ENCODE results near the gene CCL5. TPM values are rescaled to one million over a fixed set of nuclear protein-coding genes. Genes with fewer than 3 reads are reported as not detected.

The CCL5 gene
- total RNA-seq, 1 experiment from 2014 or later: not detected

GRCh38 chr17:35865412-35866340 lies 14.5 kb downstream of the CCL5 start:
- Histone ChIP-seq H3K4me2 (ENCODE audit: insufficient read depth, insufficient read length, low read length) (no peak overlapping the region), H4K8ac (replicated peaks; ENCODE audit: insufficient read length, low read depth, low read length) (no peak overlapping the region), H3K23me2 (ENCODE audit: insufficient read length, low read depth, low read length, poor library complexity, severe bottlenecking) (no peaks in the 10 kb centered on the region), H3K18ac (ENCODE audit: insufficient read length, low read depth, low read length) (no peak overlapping the region), H3K4ac (ENCODE audit: low read depth, low read length) (no peak overlapping the region), H4K20me1 (ENCODE audit: control insufficient read depth, insufficient read depth, insufficient read length) (no peaks in the 10 kb centered on the region), H3T11ph (ENCODE audit: low read length) (no peak overlapping the region), H2BK5ac (ENCODE audit: insufficient read length, low read length) (no peak overlapping the region), H2AK5ac (ENCODE audit: insufficient read length, low read length) (no peak overlapping the region), H3K79me2 (ENCODE audit: insufficient read depth, low read length) (no peaks in the 10 kb centered on the region), H3K14ac (ENCODE audit: insufficient read depth, low read length) (no peak overlapping the region), H4K91ac (ENCODE audit: insufficient read length, low read depth, low read length) (no peak overlapping the region), H2BK20ac (ENCODE audit: low read depth, low read length, poor library complexity, severe bottlenecking) (no peak overlapping the region), H3K56ac (ENCODE audit: insufficient read length, low read depth, low read length) (no peak overlapping the region), H3K4me1 (ENCODE audit: insufficient read depth, low read length) (no peaks in the 10 kb centered on the region), H3K23ac (ENCODE audit: insufficient read length, low read depth, low read length) (no peak overlapping the region), H2BK120ac (ENCODE audit: low read depth, low read length, poor library complexity, severe bottlenecking) (no peak overlapping the region), H3K9ac (ENCODE audit: extremely low read depth, insufficient read length, low read length) (no peak overlapping the region), H3K27me3 (ENCODE audit: insufficient read depth, low read length) (no peaks in the 10 kb centered on the region), H2BK15ac (ENCODE audit: low read depth, low read length) (no peak overlapping the region), H3K79me1 (ENCODE audit: insufficient read depth, low read depth, low read length, poor library complexity, severe bottlenecking) (no peaks in the 10 kb centered on the region), H2BK12ac (ENCODE audit: insufficient read length, low read depth, low read length) (no peak overlapping the region), H3K27ac (ENCODE audit: insufficient read length, low read depth, low read length) (no peak overlapping the region), H3K9me3 (ENCODE audit: control insufficient read depth, low read depth, low read length) (no peaks in the 10 kb centered on the region), H4K5ac (ENCODE audit: insufficient read length, low read depth, low read length) (no peak overlapping the region), H2AFZ (ENCODE audit: low read length) (no peak overlapping the region)
- Mint-ChIP-seq H3K4me3 (no peak overlapping the region), H3K4me1 (peaks cover 3% of the 10 kb centered on the region in 2 experiments; a peak in 2 of 4 replicates), H3K9me3 (no peaks in the 10 kb centered on the region), H3K27me3 (ENCODE audit: low read depth) (no peaks in the 10 kb centered on the region), H3K27ac (no peak overlapping the region), H3K36me3 (ENCODE audit: insufficient read depth in 1 of 3, low read depth in 3 of 3) (no peaks in the 10 kb centered on the region; a peak in 1 of 7 replicates)
- no peak for DNase-seq
- TF ChIP-seq CTCF (conservative IDR thresholded peaks at IDR 0.05): no peak
- no CpG with 5 or more reads among the region's 3 CpGs for WGBS (ENCODE audit: extremely low coverage, insufficient read length, low lambda C conversion rate)

Measured in H9 (cell line).